HG02798 (cell line): ENCODE data around the gene SIGMAR1.

ENCODE experiments used
- ATAC-seq: cut with Tn5 transposase; IDR thresholded peaks from one replicate; pipeline ENCODE4 v1.9.1; 2021; ENCODE audit warnings: mild to moderate bottlenecking; ENCODE audit not compliant: unreplicated experiment, poor library complexity

Gene SIGMAR1

DNA sequence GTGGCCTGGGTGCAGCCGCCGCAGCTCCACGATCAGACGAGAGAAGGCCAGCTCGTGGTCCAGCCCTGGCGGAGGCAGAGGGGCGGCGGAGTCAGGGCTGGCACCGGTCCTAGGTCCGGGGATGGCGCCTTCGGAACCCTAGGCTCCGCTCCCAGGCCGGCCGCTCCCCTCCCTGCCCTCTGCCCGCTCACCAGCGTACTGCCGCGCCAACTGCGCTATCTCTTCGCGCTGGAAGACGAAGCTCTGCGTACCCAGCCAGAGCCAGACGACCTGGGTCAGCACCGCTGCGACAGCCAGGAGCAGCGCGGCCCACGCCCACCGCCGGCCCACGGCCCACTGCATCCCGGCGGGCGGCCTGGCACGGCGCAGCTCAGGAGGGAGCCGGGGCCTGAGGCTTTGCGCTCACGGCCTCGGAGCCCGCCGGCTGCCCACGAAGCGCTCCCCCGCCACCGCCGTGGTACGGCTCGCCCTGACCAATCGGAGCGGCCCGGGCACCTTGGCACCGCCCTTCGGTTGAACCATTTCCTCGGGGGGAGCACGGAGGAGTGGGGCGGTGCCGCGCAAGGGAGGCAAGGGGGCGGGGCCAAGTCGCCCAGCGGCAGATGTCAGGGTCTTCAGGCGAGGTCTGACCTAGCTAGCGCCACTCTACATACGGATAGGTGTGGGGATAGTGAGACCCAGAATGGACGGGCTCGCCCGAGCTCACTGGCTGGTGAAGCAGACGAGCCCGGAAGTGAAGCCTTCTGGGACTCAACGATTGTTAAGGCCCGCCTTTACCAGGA, at the start of gene SIGMAR1:
SIGMAR1 (minus strand) TSS at position 432 of the 782 bp plus-strand sequence; CDS start at position 342, 90 bp downstream.
- peak; percentile 93 for ATAC-seq

DNA sequence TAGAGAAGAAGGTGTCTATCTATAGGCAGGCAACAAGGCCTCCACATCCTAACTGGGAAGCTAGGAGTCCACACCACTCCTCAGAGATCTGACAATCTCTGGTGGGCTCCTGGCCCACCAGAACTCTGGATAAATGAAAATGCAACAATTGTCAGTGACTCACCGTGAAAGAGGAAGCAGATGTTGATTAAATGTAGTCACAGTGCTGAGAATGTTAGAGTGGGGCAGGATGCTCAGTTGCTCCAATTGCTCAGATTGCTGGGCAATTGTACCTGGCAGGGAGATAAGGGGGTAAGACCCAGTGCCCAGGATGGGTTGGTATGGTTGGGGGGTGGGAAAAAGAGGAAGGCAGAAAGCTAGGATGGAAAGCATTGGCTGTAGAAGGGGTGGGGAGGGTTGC, 49.1 kb upstream of the SIGMAR1 start:
- no peak for ATAC-seq

DNA sequence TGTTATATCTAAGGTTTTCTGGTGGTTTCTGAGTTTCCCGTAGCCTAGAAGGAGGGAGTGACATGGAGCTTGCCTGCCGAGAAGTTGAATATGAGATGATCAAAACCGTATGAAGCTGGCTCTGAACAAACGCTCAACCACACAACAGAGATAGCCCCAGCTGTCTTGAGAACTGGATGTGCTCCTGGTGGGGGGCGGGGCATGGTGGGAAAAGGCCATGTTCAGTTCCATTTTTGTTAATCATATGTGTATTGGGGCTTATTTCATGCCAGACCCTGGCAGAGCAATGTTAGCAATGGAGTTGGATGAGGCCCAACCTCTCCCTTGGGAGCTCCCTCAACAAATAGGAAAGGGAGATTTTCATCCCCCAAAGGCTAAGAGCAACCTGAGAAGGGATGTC, 48.6 kb upstream of the SIGMAR1 start:
- no peak for ATAC-seq

DNA sequence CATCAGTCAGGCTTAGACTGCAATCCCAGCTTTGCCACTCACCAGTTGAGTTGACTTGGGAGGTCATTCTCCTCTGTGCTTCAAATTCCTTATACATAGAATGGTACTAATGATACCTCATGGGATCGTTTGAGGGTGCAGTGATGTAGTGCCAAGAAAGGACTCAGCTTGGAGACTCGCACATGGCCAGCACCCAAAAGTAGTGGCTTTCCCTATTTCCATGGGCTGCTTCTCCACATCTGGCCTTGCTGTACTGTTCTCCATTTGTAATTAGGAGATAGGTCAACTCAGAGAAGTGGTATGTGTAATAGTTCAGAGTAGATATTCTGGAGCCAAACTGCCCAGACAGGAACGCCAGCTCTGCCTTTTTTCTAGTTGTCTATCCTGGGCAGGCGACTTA, 48.0 kb upstream of the SIGMAR1 start:
- ATAC-seq: no peak

DNA sequence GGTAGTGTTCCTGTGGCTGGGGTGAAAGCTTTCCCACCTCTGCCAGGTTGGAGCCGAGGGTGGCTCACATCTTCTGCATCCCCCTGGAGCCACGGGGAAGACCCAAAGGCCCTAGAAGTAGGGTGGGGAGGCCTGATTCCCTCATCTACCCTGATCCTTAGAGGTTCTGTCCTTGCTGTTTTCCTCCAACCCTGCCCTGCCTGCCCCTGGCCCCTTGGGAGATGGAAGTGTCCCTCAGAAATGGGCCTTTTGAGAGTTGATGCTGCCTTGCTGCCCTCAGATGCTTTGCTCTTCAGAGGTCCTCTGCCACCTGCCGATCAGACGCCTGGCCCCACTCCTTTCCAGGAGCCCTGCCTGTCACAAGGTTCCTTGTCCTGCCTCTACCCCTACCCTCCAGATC, 47.2 kb upstream of the SIGMAR1 start:
- no peak for ATAC-seq

DNA sequence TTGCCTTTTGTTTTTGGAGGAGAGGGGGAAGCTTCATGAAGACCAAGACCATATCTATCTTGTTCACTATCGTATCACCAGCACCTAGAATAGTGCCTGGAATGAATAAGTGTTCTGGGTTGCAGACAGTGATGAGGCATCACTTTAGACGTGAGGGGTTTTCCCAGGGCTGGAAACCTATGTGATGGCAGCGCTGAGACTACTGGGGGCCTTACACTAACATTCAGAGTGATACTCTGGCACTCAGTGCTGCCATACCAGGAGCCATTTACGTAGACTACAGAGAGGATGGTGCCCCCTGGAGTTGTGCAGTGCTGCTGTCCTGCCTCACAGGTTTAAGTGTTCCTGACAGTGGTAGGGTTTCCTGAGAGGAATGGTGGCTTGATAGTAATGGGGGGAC, 46.6 kb upstream of the SIGMAR1 start:
- ATAC-seq: no peak

DNA sequence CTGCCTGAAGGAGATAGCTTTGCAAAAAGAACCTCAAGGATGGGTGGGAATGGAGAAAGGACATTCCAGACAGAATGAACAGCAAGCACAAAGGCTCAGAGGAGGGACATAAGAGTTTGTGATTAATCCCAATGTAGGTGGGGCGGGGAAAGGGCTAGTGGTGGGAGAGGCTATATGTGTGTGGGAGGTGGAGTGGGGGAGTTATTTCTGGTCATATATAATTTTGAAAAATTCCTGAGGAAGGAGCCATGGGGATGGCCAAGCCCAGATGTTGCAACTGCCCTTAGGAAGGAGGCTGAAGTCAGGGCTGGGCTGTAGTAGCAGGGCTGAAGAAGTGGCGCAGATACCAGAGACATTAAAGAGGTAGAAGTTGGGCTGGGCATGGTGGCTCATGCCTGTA, 38.3 kb upstream of the SIGMAR1 start:
- no peak for ATAC-seq

DNA sequence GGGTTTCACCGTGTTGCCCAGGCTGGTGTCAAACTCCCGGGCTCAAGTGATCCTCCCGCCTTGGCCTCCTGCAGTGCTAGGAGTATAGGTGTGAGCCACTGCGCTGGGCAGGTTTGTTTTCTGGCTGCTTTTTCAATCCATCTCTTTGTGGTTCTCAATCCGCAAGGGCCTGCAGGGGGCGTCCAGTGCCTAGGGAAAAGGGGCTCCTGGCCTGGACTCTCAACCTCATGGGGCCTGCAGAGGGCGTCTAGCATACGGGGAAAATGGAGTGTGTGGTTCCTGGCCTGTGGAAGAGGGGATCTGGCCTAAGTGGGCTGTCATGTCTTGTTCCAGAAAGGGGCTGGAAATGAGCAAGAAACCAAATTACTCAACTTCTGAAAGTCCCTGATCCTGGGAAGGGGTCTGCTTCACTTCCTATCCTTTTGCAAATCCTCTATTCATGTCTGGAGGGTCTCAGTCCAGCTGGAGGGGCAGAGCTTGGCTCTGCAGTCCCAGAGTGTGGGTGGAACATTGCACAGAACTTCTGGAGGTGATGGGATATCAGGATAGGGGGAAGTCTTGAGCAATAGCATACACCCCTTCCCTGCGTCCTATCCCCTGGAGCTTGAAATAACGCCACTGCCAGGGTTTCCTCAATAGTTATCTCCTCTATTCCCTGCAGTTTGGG, 37.6 kb upstream of the SIGMAR1 start:
- ATAC-seq: no peak

DNA sequence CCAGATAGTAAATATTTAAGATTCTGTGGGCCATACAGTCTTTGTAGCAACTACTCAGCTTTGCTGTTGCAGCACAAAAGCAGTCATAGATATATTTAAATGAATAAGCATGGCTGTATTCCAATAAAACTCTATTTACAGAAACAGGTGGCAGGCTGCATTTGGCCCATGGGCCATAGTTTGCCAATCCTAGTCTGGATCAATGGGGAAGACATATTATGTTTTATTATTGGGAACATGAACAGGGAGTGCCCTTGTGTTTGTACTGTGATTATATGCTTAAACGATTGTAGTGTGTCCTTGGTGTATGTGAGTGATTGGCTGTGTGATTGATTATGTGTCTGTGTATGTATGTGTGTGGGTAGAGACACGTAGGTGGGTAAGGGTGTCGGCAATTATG, 36.9 kb upstream of the SIGMAR1 start:
- no peak for ATAC-seq

DNA sequence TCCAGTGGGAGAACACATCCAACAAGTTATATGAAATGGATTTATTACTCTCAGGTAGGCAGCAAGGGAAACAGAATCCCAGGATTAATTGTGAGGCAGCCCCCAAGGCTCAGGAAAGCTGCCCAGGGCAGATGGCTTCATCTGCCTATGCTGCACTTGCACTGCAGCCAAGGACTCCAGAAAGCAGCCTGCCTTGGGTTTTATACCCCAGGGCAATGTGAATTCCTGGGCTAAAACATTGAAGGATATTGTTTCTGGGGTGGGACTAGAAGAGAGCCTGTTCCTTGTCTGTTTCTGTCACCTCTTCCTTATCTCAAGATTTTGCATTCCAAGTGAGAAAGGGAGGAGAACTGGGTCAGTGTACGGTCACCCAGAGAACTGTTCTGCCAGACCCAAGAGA, 33.7 kb upstream of the SIGMAR1 start:
- ATAC-seq: no peak

DNA sequence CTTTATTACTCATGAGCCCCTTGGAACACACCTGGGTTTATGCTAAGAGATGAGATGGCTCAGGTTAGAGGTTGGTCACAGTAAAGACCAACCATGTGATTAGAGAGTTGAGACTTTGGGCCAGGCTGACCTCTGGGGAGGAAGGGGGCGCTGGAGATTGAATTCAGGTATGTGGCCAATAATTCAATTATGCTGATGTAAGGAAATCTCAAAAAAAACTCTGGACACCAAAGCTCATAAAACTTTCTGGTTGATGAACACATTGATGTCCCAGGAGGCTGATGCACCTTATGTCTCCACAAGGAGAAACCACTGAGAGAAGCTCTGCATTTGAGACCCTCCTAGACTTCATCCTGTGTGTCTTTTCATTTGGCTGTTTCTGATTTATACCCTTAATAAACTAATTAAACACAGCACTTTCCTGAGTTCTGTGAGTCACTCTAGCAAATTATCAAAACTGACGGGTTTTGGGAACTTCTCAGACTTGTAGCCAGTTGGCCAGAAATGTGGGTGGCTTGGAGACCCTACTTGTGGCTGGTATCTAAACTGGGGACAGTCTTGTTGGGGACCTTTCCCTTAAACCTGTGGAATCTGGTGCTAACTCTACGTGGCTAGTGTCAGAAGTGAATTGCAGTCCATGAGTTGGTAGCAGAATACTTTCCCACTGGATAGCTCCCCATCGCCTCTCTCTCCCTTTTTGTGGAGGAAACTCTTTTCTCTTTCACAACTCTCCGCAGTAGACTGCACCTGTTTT, 32.4 kb upstream of the SIGMAR1 start:
- no peak for ATAC-seq

DNA sequence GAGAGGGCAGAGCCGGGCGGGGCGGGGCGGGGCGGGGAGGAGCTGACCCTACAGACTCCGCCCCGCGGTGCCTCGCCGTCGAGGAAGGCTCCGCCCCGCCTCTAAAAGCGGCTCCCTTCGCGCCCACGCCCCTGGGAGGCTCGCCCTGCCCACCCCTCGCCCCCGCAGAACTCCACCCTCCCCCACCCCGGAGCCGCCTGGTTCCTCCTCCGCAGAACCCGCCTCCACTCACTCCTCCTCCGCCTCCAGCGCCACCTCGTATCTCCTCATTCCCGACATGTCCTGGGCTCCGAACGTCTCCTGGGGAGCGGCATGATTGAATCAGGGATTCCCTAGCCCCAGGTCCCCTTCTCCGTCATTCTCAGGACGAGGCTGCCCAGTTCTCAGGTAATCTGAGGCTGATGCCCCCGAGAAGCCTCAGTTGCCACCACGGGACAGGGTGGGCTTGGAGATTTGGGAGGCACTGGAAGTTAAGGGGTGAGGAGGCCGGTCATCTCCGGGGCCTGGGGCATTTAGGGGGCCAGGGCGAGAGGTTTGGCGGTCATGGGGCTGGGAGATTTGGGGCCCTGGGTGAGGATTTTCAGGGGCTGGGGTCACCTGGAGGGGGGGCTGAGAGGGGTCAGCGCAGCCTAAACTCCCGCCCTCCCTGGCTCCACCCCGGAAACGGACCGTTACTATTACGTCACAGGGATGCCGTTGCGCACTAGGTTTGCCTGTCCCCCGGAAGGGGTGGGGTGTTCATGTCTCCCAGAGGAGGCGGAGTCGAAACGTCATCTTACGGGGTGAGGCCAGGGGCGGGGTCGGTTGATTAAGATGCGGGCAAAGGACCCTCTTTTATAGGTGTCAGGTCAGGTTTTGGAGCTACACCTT, 28.0 kb upstream of the SIGMAR1 start:
- ATAC-seq: peak; percentile 73

DNA sequence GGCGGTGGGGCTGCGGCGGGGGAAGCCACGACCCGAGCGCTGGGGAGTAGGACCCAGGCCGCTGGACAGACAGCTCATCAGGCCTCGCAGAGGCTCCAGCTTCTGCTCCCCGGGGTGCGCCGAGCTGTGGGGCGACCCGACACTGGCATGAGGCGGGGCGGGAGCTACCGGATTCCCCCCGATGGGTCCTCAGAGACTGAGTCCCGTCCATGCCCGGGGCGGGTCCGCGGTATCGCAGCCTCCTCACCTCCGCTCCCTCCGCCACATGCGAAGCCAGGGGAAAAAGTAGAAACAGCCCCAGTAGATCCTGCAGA, 27.4 kb upstream of the SIGMAR1 start:
- no peak for ATAC-seq

DNA sequence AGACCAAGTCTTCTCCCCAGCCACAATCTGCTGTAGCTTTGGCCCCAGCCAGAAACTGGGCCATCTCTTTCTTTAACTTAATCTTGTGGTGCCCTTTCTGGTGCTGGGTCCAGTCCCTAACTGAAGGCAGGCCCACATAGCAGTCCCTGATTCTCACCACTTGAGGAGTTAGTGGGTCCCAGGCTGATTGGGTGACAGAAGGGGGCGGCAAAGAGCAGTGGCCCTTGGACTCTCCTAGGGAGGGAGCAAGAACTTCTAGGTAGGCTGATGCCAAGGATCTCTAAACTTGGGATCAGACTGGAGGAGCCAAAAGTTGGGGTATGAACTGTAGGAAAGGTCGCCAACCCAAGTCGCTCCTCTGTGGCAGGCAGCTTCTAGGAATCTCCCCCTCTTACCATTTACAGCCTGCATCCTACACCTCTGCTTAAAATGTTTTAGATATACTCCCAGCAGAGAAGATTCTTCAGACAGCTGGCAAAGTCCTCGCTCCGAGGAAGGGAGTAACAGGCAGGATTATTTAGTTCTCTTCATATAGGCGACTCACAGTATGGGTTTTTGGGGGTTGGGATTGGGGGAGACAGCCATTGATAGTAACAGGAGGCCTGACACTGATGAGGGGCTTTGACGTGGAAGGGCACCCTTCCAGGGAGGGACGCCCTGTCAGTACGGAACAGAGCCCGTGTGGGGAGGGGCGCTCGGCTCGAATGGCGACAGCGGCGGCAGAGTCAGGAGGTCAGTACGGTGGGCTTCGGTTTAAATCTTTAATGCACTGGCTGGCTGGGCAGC, 26.9 kb upstream of the SIGMAR1 start:
- ATAC-seq: peak; percentile 44

DNA sequence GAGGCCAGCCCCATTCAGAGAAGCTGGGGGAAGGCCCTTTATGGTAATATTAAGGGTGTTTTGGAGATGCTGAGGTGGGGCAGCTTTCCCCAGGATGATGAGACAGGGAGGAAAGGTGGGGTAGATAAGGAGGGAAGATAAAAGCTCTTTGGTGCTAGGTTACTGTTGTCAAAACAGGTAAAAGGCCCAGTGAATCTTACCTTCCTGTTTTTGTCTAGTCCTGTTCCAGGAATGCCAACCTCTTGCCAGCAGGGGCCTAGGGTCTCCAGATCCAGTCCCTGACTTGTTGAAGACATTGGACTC, 25.7 kb upstream of the SIGMAR1 start:
- no peak for ATAC-seq

DNA sequence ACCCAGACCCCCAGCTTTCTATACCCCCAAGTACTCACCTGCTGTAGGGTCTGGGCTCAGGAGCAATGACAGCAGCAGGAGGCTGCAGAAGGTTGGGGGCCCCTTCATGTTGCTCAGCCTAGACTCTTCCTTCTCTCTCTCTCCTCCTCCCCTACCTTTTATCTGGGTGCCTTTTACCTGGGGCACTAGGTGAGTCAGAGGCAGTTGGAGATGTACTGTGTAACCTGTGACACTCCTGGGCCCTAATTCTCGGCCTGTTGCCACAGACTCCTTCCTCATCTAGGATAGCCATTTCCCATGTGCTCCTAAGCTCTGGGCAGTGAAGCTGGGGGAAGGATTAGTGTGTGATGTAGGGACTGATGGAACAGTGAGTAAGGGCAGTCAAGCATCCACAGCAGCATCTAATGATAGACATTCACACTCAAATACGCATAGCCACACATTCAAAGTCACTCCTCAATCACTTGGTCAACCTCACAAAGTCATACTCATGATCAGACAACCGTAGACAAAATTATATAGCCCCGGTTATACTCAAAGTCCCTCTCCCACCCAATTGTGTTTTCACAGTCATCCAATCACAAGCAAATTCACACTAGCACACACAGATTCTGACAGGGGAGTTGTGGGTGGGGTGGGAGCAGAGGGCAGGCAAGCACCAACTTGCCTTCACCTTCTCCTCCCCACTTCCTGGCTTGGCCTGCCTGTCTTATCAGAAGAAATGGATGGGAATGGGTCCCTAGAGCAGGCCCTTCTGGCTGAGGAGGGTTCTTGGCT, 25.1 kb upstream of the SIGMAR1 start, which contains the start of gene CCL27:
CCL27 (minus strand) TSS at position 132 of the 777 bp plus-strand sequence; CDS start at position 108, 24 bp downstream.
- no peak for ATAC-seq

DNA sequence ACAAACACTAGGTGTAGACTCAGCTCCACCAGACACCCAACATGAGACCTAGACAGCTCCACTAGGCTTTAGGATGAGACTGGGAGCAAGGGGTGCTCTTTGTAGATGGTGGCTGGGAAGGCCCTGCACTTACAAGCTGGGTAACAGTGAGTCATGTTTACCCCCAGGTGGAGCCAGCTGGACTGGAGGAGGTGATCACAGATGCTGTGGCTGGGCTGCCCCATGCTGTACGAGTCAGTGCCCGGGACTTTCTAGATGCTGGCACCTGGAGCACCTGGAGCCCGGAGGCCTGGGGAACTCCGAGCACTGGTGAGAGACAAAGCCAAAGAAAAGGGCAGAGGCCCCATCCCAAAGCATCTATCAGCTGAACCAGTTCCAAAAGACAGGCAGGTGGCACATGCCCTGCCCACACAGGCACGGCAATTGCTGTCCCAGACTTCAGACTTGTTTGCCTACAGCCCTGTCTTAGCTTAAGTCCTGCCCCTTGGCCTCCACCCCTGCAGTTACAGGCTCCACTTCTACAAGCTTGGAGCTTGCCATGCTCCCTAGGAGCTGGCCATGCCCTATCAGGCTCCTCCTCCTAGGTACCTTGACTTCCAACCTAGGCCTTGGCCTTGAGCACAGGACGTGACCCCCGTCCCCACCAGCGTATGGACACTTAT, 22.1 kb upstream of the SIGMAR1 start:
- no peak for ATAC-seq

DNA sequence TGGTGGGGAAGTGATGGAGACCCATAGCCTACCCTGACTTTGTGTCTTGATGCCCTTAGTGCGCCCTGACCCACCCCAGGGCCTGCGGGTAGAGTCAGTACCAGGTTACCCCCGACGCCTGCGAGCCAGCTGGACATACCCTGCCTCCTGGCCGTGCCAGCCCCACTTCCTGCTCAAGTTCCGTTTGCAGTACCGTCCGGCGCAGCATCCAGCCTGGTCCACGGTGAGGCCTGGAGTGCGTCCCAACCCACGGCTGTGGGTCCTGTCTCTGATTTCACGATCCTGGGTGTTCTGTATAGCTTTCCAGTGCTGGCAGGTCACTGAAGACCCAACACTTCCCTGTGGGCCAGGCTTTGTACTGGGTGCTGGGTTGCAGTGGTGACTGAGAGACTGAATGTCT, 20.9 kb upstream of the SIGMAR1 start:
- no peak for ATAC-seq

DNA sequence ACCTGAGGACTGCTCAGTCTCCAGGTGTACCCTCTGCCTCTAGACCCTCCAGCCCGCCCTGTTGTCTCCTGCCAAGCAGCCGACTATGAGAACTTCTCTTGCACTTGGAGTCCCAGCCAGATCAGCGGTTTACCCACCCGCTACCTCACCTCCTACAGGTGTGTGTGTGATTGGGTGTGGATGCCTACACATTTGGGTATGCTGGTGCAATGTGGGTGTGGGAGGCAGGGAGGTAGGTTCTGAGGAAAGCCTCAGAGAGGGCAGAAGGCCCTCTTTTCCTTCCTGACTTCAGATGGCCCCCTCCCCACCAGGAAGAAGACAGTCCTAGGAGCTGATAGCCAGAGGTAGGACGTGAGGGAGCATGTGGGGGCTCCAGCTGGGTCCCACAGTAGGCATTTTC, 19.4 kb upstream of the SIGMAR1 start:
- ATAC-seq: no peak
